Adrenal gland (tissue), 12 donors: Measurements from ENCODE around the gene GPR35. TPM values are rescaled to one million over a fixed set of nuclear protein-coding genes. Genes with fewer than 3 reads are reported as not detected.

ENCODE experiments used
- DNase-seq, 7 donors: peaks; one replicate each; pipeline ENCODE4 v3.0.0-alpha.2; 2019 to 2020
- H3K27ac ChIP-seq, 5 donors: fragments of 200-600 bp; sonication (generic) in 4 of 5; 1 replicate in 3 of 5; 2 replicates in 2 of 5; pipeline versions ENCODE4 v1.5.1 to v1.8.0; 2016 to 2020; ENCODE audit warnings: mild to moderate bottlenecking in 1 of 5
- H3K27me3 ChIP-seq: fragments of 200-600 bp; 2 replicates; pipeline ENCODE4 v1.8.0; 2021
- H3K36me3 ChIP-seq, 2 donors: fragments of 200-600 bp; replicated peaks in 1 of 2; 1 replicate in 1 of 2; 2 replicates in 1 of 2; pipeline versions ENCODE4 v1.5.1 to v1.8.0; 2018 to 2022
- H3K4me1 ChIP-seq, 2 donors: fragments of 200-600 bp; replicated peaks in 1 of 2; 1 replicate in 1 of 2; 2 replicates in 1 of 2; pipeline versions ENCODE4 v1.5.1 to v1.8.0; 2018 to 2021
- H3K4me3 ChIP-seq, 4 donors: fragments of 200-600 bp; sonication (generic) in 3 of 4; one replicate each; pipeline ENCODE4 v1.5.1; 2016 to 2018
- H3K9me3 ChIP-seq, 3 donors: fragments of 200-600 bp; sonication (generic) in 1 of 3; replicated peaks in 1 of 3; 1 replicate in 2 of 3; 2 replicates in 1 of 3; pipeline versions ENCODE4 v1.5.1 to v1.8.0; 2016 to 2021
- POLR2A ChIP-seq, 2 donors: fragments of 450-650 bp; IDR thresholded peaks; one replicate each; pipeline ENCODE4 v1.6.1; 2017; ENCODE audit warnings: antibody characterized with exemption in 2 of 2, mild to moderate bottlenecking in 2 of 2, moderate library complexity in 1 of 2
- whole genome bisulfite sequencing, 4 donors: extraction: QIAGEN DNeasy Blood & Tissue Kit in 2 of 4; methylation state at CpG; one replicate each; pipeline versions ENCODE4 v1.1.5 to v1.1.7; 2013 to 2017; 5-methylcytosine and 5-hydroxymethylcytosine counted together
- intact Hi-C, 2 donors: fragments of 100-400 bp; cut with DNase I; formaldehyde crosslinking; loops; one replicate each; pipeline versions ENCODE4 v1.14.1 to v1.15.0; 2022 to 2023
- polyA plus RNA-seq, 3 donors: library from polyadenylated mRNA; stranded (reverse); fragments of 200-250 nt in 2 of 3; fragments of 350-450 nt in 1 of 3; fragmentation: Illumina TruSeq in 1 of 3; extraction: RNeasy Lipid Tissue Mini Kit (QIAGEN cat#74804) in 1 of 3; gene quantifications; one replicate each; pipeline ENCODE4 v1.2.3, GENCODE V29; 2013 to 2014
- total RNA-seq, 9 donors: library from RNA; depleted of rRNA in 4 of 9; stranded (reverse); fragments of >200 nt in 4 of 9; fragments of 120-200 nt in 1 of 9; fragmentation: NEBNext Ultra II Directional in 1 of 9; extraction: Animal tissue kit (Norgen Biotek cat#: 25700) in 1 of 9; gene quantifications; one replicate each; pipeline versions ENCODE4 v1.1.0 to v1.2.4, GENCODE V29; 2013 to 2023
- TF ChIP-seq, protein P1 (sequence below), 6 experiments: fragments of 450-650 bp in 4 of 6; fragments of 200-600 bp in 2 of 6; sonication (generic) in 1 of 6; IDR thresholded peaks; 1 replicate in 5 of 6; 2 replicates in 1 of 6; pipeline versions ENCODE4 v1.5.1 to v1.8.0; 2016 to 2021; ENCODE audit warnings: antibody characterized with exemption in 6 of 6, mild to moderate bottlenecking in 2 of 6, moderate library complexity in 1 of 6
- donor health status: healthy with polysubstance abuse.
- donor health status: Bipolar disorder and iron deficiency.
- donor health status: DM: yes; HTN: yes; CAD: no.
- donor health status: DM: no; HTN: no; CAD: no.
- donor health status: DM: no; HTN: no; CAD: no.
- donor health status: DM: yes; HTN: yes; CAD: no.

The GPR35 gene
- total and polyA plus RNA-seq, 12 donors, result 0.07 to 5.7 (median 1.0) TPM; not detected in 1

DNA sequence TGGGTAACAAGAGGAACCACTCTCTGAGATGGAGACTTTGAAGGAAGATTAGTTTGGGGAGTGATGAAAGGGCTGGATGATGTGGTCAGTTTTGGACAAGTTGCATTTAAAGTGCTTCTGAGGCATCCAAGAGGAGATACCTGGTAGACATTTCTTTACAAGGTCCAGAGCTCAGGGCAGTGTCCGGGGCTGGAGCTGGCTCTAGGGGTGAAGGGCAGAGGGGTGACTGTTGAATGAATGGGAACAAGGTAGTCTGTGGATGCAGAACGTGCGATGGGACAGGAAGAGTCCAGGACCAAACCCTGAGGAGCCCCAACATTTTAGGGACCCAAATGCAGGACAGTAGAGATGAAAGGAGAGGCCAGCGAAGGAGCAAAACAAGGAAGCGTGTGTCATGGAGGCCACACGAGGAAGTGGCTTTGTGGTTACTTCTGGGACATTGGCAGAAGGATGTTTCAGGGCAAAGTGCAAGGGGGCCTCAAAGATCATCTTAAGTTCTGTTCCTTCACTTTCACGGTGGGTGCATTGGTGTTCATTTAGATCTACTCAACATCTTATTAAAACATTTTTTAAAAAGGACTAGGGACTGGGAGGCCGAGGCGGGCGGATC lies 13.6 kb upstream of the GPR35 start:
- TF ChIP-seq, protein P1, sequence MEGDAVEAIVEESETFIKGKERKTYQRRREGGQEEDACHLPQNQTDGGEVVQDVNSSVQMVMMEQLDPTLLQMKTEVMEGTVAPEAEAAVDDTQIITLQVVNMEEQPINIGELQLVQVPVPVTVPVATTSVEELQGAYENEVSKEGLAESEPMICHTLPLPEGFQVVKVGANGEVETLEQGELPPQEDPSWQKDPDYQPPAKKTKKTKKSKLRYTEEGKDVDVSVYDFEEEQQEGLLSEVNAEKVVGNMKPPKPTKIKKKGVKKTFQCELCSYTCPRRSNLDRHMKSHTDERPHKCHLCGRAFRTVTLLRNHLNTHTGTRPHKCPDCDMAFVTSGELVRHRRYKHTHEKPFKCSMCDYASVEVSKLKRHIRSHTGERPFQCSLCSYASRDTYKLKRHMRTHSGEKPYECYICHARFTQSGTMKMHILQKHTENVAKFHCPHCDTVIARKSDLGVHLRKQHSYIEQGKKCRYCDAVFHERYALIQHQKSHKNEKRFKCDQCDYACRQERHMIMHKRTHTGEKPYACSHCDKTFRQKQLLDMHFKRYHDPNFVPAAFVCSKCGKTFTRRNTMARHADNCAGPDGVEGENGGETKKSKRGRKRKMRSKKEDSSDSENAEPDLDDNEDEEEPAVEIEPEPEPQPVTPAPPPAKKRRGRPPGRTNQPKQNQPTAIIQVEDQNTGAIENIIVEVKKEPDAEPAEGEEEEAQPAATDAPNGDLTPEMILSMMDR (IDR thresholded peaks at IDR 0.05), result no peak
- TF ChIP-seq POLR2A (IDR thresholded peaks at IDR 0.05), result no peak
- H3K36me3 ChIP-seq, result no peaks in the 10 kb centered on the region
- no peaks in the 10 kb centered on the region for H3K9me3 ChIP-seq
- H3K4me1 ChIP-seq, result no peaks in the 10 kb centered on the region
- no peak overlapping the region for H3K27ac ChIP-seq
- DNase-seq, result peak in 1 of 7 donors; percentile 9
- intact Hi-C loops, result no loop called here
- WGBS, 4 donors, result 81 to 88% (median 85%) methylated on average over 10 of the region's 10 CpGs
- no peak overlapping the region for H3K4me3 ChIP-seq
- no peaks in the 10 kb centered on the region for H3K27me3 ChIP-seq

DNA sequence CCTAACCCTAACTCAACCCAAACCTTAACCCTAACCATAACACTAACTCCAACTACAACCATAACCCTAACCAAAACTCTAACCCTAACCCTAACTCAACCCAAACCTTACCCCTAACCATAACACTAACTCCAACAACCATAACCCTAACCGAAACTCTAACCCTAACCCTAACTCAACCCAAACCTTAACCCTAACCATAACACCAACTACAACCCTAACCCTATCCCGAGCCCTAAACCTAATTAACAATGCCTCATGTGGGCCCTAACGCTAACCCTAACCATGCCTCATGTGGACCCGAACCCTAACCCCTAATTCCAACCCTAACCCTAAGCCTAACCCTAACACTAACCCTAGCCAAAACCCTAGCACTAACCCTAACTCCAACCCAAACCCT lies 11.5 kb upstream of the GPR35 start:
- intact Hi-C loops, result no loop called here
- no peaks in the 10 kb centered on the region for H3K27me3 ChIP-seq
- no peak for DNase-seq
- no peak overlapping the region for H3K4me3 ChIP-seq
- no peaks in the 10 kb centered on the region for H3K36me3 ChIP-seq
- no peak for TF ChIP-seq POLR2A (IDR thresholded peaks at IDR 0.05)
- TF ChIP-seq, protein P1 (IDR thresholded peaks at IDR 0.05), result no peak
- no peaks in the 10 kb centered on the region for H3K4me1 ChIP-seq
- WGBS, 4 donors, result 90 to 97% (median 93%) methylated on average over 4 of the region's 4 CpGs
- H3K27ac ChIP-seq, result no peak overlapping the region
- H3K9me3 ChIP-seq, result no peaks in the 10 kb centered on the region

DNA sequence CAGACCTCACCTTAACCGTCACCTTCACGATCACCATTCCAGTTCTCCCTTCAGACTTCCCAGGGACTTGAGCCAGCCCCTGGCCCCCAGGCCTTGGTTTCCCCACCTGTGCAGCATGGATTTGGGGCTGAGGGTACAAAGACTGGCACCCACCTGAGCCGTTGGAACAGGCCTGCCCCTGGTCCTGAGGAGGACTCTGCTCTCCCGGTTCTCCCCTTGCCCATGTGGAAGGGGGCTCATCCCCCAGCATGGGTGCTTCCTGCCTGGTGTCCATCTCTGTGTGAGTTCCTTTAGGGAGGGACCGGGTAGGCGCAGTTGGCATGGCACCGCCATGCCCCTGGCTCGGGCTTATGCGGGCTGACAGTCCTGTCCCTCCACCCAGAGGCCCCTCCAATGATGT lies 10.9 kb upstream of the GPR35 start:
- intact Hi-C loops, result no loop called here
- Histone ChIP-seq H3K4me3 (no peak overlapping the region), H3K27me3 (no peaks in the 10 kb centered on the region), H3K4me1 (no peaks in the 10 kb centered on the region), H3K36me3 (no peaks in the 10 kb centered on the region), H3K9me3 (no peaks in the 10 kb centered on the region), H3K27ac (no peak overlapping the region)
- TF ChIP-seq POLR2A (IDR thresholded peaks at IDR 0.05), result no peak
- TF ChIP-seq, protein P1 (IDR thresholded peaks at IDR 0.05), result no peak
- DNase-seq, result peak in 1 of 7 donors; percentile 5
- whole genome bisulfite sequencing, 4 donors, result 95 to 98% (median 96%) methylated on average over 8 to 9 of the region's 9 CpGs

DNA sequence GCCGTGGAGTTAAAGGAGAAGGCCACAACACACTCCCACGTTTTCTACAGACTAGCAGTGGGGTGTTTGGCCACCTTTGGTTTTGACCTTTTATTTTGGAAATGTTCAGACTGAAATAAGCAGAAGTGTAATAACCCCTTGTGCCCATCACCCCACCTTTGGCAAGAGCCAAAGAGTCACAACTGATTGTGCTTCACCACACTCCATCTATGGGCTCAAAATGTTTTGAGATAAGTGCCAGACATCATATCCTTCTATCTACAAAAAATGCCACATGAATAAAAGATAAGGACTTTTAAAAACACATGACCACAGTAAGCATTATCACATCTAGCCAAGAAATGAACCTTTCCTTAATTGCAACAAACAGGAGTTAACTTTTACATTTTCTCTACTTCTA lies 9.9 kb upstream of the GPR35 start:
- H3K27me3 ChIP-seq, result no peaks in the 10 kb centered on the region
- H3K36me3 ChIP-seq, result no peaks in the 10 kb centered on the region
- H3K4me1 ChIP-seq, result no peaks in the 10 kb centered on the region
- H3K4me3 ChIP-seq, result no peak overlapping the region
- TF ChIP-seq, protein P1 (IDR thresholded peaks at IDR 0.05), result no peak
- TF ChIP-seq POLR2A (IDR thresholded peaks at IDR 0.05), result no peak
- intact Hi-C loops, result no loop called here
- WGBS, 4 donors, result 81 to 96% (median 90%) methylated on average over 2 of the region's 2 CpGs
- H3K27ac ChIP-seq, result no peak overlapping the region
- H3K9me3 ChIP-seq, result no peaks in the 10 kb centered on the region
- DNase-seq, result no peak
